B cell (primary cell): ENCODE measurements around the gene PDZD4. TPM values are rescaled to one million over a fixed set of nuclear protein-coding genes. Genes with fewer than 3 reads are reported as not detected.

Source experiments
- ATAC-seq: fragments of 200-7000 bp; cut with Tn5 transposase; one replicate; pipeline ENCODE4 v1.10.0; 2021; ENCODE audit warnings: low read depth, mild to moderate bottlenecking, moderate number of reproducible peaks, moderate library complexity
- CTCF ChIA-PET: fragments of 350-600 bp; sonication (Branson Sonifier 250); formaldehyde crosslinking; loops from one replicate; lab custom pipeline; 2021; ENCODE audit warnings: antibody characterized with exemption, inconsistent platforms; lab: Charles Lee
- POLR2A ChIA-PET: fragments of 350-600 bp; sonication (Branson Sonifier 250); formaldehyde crosslinking; loops from one replicate; lab custom pipeline; 2021; ENCODE audit warnings: antibody characterized with exemption; lab: Charles Lee
- DNase-seq: peaks from one replicate; pipeline ENCODE4 v3.0.0; 2013
- H2AFZ ChIP-seq: 2 replicates; pipeline ENCODE4 v1.6.1; 2012; ENCODE audit warnings: mild to moderate bottlenecking, low read depth, low read length; ENCODE audit not compliant: insufficient read depth, poor library complexity, severe bottlenecking
- H3K27ac ChIP-seq, 2 donors: 1 replicate in 1 of 2; 2 replicates in 1 of 2; pipeline ENCODE4 v1.5.1; 2012 to 2013; ENCODE audit warnings: low read length in 2 of 2, mild to moderate bottlenecking in 2 of 2, moderate library complexity in 1 of 2
- H3K27me3 ChIP-seq, 4 experiments: fragments of 200-600 bp in 1 of 4; sonication (generic) in 1 of 4; replicated peaks in 1 of 4; 1 replicate in 2 of 4; 2 replicates in 2 of 4; pipeline versions ENCODE4 v1.6.1 to v1.7.0; 2013 to 2016; ENCODE audit warnings: low read length in 3 of 4, mild to moderate bottlenecking in 2 of 4, mixed read lengths in 1 of 4, moderate library complexity in 1 of 4; ENCODE audit not compliant: insufficient read depth in 4 of 4, control insufficient read depth in 3 of 4; ENCODE audit errors: control extremely low read depth in 1 of 4
- H3K36me3 ChIP-seq, 2 experiments: replicated peaks in 1 of 2; 1 replicate in 1 of 2; 2 replicates in 1 of 2; pipeline versions ENCODE4 v1.6.1 to v1.7.1; 2013; ENCODE audit warnings: low read length in 1 of 2; ENCODE audit not compliant: insufficient read depth in 2 of 2, control insufficient read depth in 1 of 2; ENCODE audit errors: control extremely low read depth in 1 of 2, extremely low read depth in 1 of 2
- H3K4me1 ChIP-seq, 2 donors: fragments of 200-600 bp in 1 of 2; sonication (generic) in 1 of 2; 1 replicate in 1 of 2; 2 replicates in 1 of 2; pipeline versions ENCODE4 v1.5.1 to v1.6.1; 2013 to 2017; ENCODE audit warnings: low read length in 2 of 2; ENCODE audit not compliant: control insufficient read depth in 2 of 2, insufficient read depth in 2 of 2
- H3K4me2 ChIP-seq: replicated peaks from 2 replicates; pipeline ENCODE3; 2012; ENCODE audit warnings: mild to moderate bottlenecking, low read depth, low read length; ENCODE audit not compliant: poor library complexity, severe bottlenecking
- H3K4me3 ChIP-seq, 5 experiments: fragments of 200-600 bp in 1 of 5; sonication (generic) in 1 of 5; 1 replicate in 3 of 5; 2 replicates in 2 of 5; pipeline versions ENCODE4 v1.5.1 to v1.7.0; 2011 to 2016; ENCODE audit warnings: low read length in 4 of 5, mild to moderate bottlenecking in 4 of 5, low read depth in 2 of 5, control low read depth in 1 of 5, moderate library complexity in 1 of 5; ENCODE audit not compliant: insufficient read depth in 1 of 5; ENCODE audit errors: control extremely low read depth in 1 of 5, extremely low read depth in 1 of 5
- H3K79me2 ChIP-seq: fragments of 200-600 bp; sonication (generic); one replicate; pipeline ENCODE4 v1.6.0; 2016; ENCODE audit warnings: low read length; ENCODE audit not compliant: control insufficient read depth, insufficient read depth
- H3K9ac ChIP-seq: fragments of 200-600 bp; sonication (generic); 2 replicates; pipeline ENCODE4 v1.6.1; 2017; ENCODE audit warnings: mild to moderate bottlenecking, low read length, moderate library complexity
- H3K9me3 ChIP-seq, 3 donors: one replicate each; pipeline versions ENCODE4 v1.6.1 to v1.7.1; 2013; ENCODE audit warnings: low read length in 2 of 3; ENCODE audit not compliant: control insufficient read depth in 2 of 3, insufficient read depth in 1 of 3; ENCODE audit errors: control extremely low read depth in 1 of 3
- H4K20me1 ChIP-seq: 2 replicates; pipeline ENCODE4 v1.6.0; 2012; ENCODE audit warnings: mild to moderate bottlenecking, low read length; ENCODE audit not compliant: insufficient read depth, control insufficient read depth, poor library complexity, severe bottlenecking
- H3K27ac Mint-ChIP-seq: one replicate; pipeline ENCODE4 v1.8.0; 2021; ENCODE audit warnings: mixed read lengths
- H3K27me3 Mint-ChIP-seq: one replicate; pipeline ENCODE4 v1.8.0; 2021; ENCODE audit warnings: mixed read lengths
- H3K4me1 Mint-ChIP-seq: one replicate; pipeline ENCODE4 v1.8.0; 2021; ENCODE audit warnings: mixed read lengths
- H3K4me3 Mint-ChIP-seq: one replicate; pipeline ENCODE4 v1.8.0; 2021; ENCODE audit warnings: mixed read lengths
- H3K9me3 Mint-ChIP-seq: one replicate; pipeline ENCODE4 v1.8.0; 2022; ENCODE audit warnings: mixed read lengths; ENCODE audit not compliant: insufficient read depth
- CTCF ChIP-seq: fragments of 200-600 bp; IDR thresholded peaks from one replicate; pipeline ENCODE4 v1.8.0; 2022; ENCODE audit warnings: antibody characterized with exemption, mild to moderate bottlenecking
- EZH2 ChIP-seq: IDR thresholded peaks from 2 replicates; pipeline ENCODE4 v1.6.1; 2012; ENCODE audit warnings: borderline replicate concordance, low read depth, mild to moderate bottlenecking, moderate library complexity, low read length; ENCODE audit not compliant: insufficient read depth, poor library complexity, severe bottlenecking
- WGBS: methylation state at CpG from one replicate; pipeline ENCODE4 v1.1.5; 2013; ENCODE audit warnings: missing lambda C conversion rate; ENCODE audit not compliant: insufficient coverage; 5-methylcytosine and 5-hydroxymethylcytosine counted together
- intact Hi-C: fragments of 100-400 bp; cut with micrococcal nuclease; formaldehyde crosslinking; loops from one replicate; pipeline ENCODE4 v1.10.0; 2022
- polyA plus RNA-seq: library from polyadenylated mRNA; depleted of rRNA; stranded (reverse); fragments of >200 nt; gene quantifications from 2 replicates; pipeline ENCODE4 v1.2.3, GENCODE V29; 2012
- total RNA-seq, 2 donors: library from RNA; stranded (reverse); fragments of 120-200 nt in 1 of 2; gene quantifications; 1 replicate in 1 of 2; 2 replicates in 1 of 2; pipeline versions ENCODE4 v1.2.3 to v1.2.4, GENCODE V29; 2013 to 2022

Gene PDZD4
- total and polyA plus RNA-seq, 2 donors (not counting 1 experiment from before 2014, with no cell fraction given), result 0.36 TPM; not detected in 1

- TF ChIP-seq CTCF (peak; percentile 26), EZH2 (no peak)
- no peak for ATAC-seq
- POLR2A ChIA-PET, result no interaction called here
- Histone ChIP-seq H4K20me1 (no peaks in the 10 kb centered on the region), H2AFZ (no peak overlapping the region), H3K4me2 (no peak overlapping the region), H3K36me3 (no peaks in the 10 kb centered on the region), H3K79me2 (no peaks in the 10 kb centered on the region), H3K4me1 (no peaks in the 10 kb centered on the region), H3K27me3 (peaks cover 0 to 3% (median 0%) of the 10 kb centered on the region in 4 experiments), H3K4me3 (no peak overlapping the region), H3K9me3 (no peaks in the 10 kb centered on the region), H3K9ac (no peak overlapping the region), H3K27ac (no peak overlapping the region)
- Mint-ChIP-seq H3K4me3 (no peak overlapping the region), H3K27me3 (peaks cover 3% of the 10 kb centered on the region), H3K9me3 (no peaks in the 10 kb centered on the region), H3K4me1 (no peaks in the 10 kb centered on the region), H3K27ac (no peak overlapping the region)
- no CpG with 5 or more reads among the region's 2 CpGs for WGBS
- intact Hi-C loops, result no loop called here
- CTCF ChIA-PET, result no interaction called here
- no peak for DNase-seq
Measured at GRCh38 chrX:153857348-153857903, 27.1 kb upstream of the PDZD4 start.

- no peaks in the 10 kb centered on the region for H3K4me1 ChIP-seq
- peaks cover 0 to 3% (median under 1%) of the 10 kb centered on the region in 4 experiments for H3K27me3 ChIP-seq
- H4K20me1 ChIP-seq, result no peaks in the 10 kb centered on the region
- H3K27me3 Mint-ChIP-seq, result peaks cover 9% of the 10 kb centered on the region
- 85% methylated on average over 8 of the region's 9 CpGs for WGBS
- H3K9me3 Mint-ChIP-seq, result no peaks in the 10 kb centered on the region
- H3K79me2 ChIP-seq, result no peaks in the 10 kb centered on the region
- no peak overlapping the region for H3K4me3 ChIP-seq
- TF ChIP-seq EZH2 (no peak), CTCF (no peak)
- no peaks in the 10 kb centered on the region for H3K4me1 Mint-ChIP-seq
- H3K4me3 Mint-ChIP-seq, result no peak overlapping the region
- intact Hi-C loops, result no loop called here
- POLR2A ChIA-PET, result no interaction called here
- H3K4me2 ChIP-seq, result no peak overlapping the region
- no peaks in the 10 kb centered on the region for H3K36me3 ChIP-seq
- no peak overlapping the region for H3K27ac Mint-ChIP-seq
- no peak overlapping the region for H3K9ac ChIP-seq
- CTCF ChIA-PET, result no interaction called here
- no peaks in the 10 kb centered on the region for H3K9me3 ChIP-seq
- no peak overlapping the region for H2AFZ ChIP-seq
- DNase-seq (no peak), ATAC-seq (no peak)
- no peak overlapping the region for H3K27ac ChIP-seq
Measured at GRCh38 chrX:153854702-153855101, 24.4 kb upstream of the PDZD4 start.
